ENCODE data around the gene VCY.
"Not testable (repeated sequence)": the region's sequence is repeated elsewhere in the genome, so short reads cannot be mapped to it uniquely, and the experiment has no call there.

The VCY gene

GRCh38 chrY:13986373-13986772 is at the start of gene VCY:
Gene VCY, minus strand, starts transcription at chrY:13986473. Its CDS starts 33 bp downstream, at chrY:13986440.
- DNase-seq = not testable (repeated sequence)

- not testable (repeated sequence) for DNase-seq
These were observed 44.1 kb upstream of the VCY start for GRCh38 chrY:14030395-14030794.

GRCh38 chrY:14011916-14012315 is 25.6 kb upstream of the VCY start:
- not testable (repeated sequence) for DNase-seq

GRCh38 chrY:13942406-13942805 is 43.9 kb downstream of the VCY start:
- not testable (repeated sequence) for DNase-seq
